WTC11 (cell line): ENCODE measurements around the gene KRT85. TPM values are rescaled to one million over a fixed set of nuclear protein-coding genes. Genes with fewer than 3 reads are reported as not detected.
A peak's percentile ranks its signal among the peaks of the same experiment; 100 is the strongest.

ENCODE experiments used
- ATAC-seq: fragments of 200-7000 bp; cut with Tn5 transposase; 2 replicates; pipeline ENCODE4 v1.10.0; 2021; ENCODE audit warnings: mild to moderate bottlenecking, moderate library complexity
- CTCF ChIA-PET: fragments of 300-600 bp; sonication (Branson Sonifier 250); formaldehyde crosslinking; loops from one replicate; lab custom pipeline; 2021; ENCODE audit warnings: antibody characterized with exemption; lab: Charles Lee
- POLR2A ChIA-PET: fragments of 350-600 bp; sonication (Branson Sonifier 250); formaldehyde crosslinking; loops from one replicate; lab custom pipeline; 2021; ENCODE audit warnings: antibody characterized with exemption; lab: Charles Lee
- DNase-seq: peaks from one replicate; pipeline ENCODE4 v3.0.0; 2021; ENCODE audit warnings: low spot score
- H3K27ac Mint-ChIP-seq: 2 replicates; pipeline ENCODE4 v1.8.0; 2021; ENCODE audit warnings: mixed read lengths
- H3K27me3 Mint-ChIP-seq: 2 replicates; pipeline ENCODE4 v1.8.0; 2021; ENCODE audit warnings: low read depth, mild to moderate bottlenecking, moderate library complexity, mixed read lengths
- H3K36me3 Mint-ChIP-seq: 2 replicates; pipeline ENCODE4 v1.8.0; 2021; ENCODE audit warnings: mixed read lengths
- H3K4me1 Mint-ChIP-seq: 2 replicates; pipeline ENCODE4 v1.8.0; 2022; ENCODE audit warnings: mixed read lengths
- H3K4me3 Mint-ChIP-seq: 2 replicates; pipeline ENCODE4 v1.8.0; 2021; ENCODE audit warnings: mild to moderate bottlenecking, moderate library complexity, mixed read lengths
- H3K9me3 Mint-ChIP-seq: 2 replicates; pipeline ENCODE4 v1.8.0; 2021; ENCODE audit warnings: mixed read lengths
- CREM ChIP-seq: sonication (generic); formaldehyde crosslinking; IDR thresholded peaks from 2 replicates; pipeline ENCODE4 v1.8.1; 2022; ENCODE audit warnings: mild to moderate bottlenecking, missing genetic modification reagents, moderate library complexity
- CTCF ChIP-seq: fragments of 200-600 bp; IDR thresholded peaks from 2 replicates; pipeline ENCODE4 v1.8.0; 2022; ENCODE audit warnings: antibody characterized with exemption
- ELF4 ChIP-seq: sonication (generic); formaldehyde crosslinking; IDR thresholded peaks from 2 replicates; pipeline ENCODE4 v1.8.1; 2022; ENCODE audit warnings: low read depth, mild to moderate bottlenecking, moderate library complexity, missing genetic modification reagents
- GRHL2 ChIP-seq: fragments of 250-450 bp; sonication (Bioruptor Pico); IDR thresholded peaks from 2 replicates; pipeline ENCODE4 v1.8.0; 2022; ENCODE audit warnings: mild to moderate bottlenecking, moderate library complexity; ENCODE audit not compliant: insufficient replicate concordance, severe bottlenecking
- HMGXB4 ChIP-seq: sonication (generic); formaldehyde crosslinking; IDR thresholded peaks from 2 replicates; pipeline ENCODE4 v1.8.1; 2023; ENCODE audit warnings: mild to moderate bottlenecking, moderate library complexity, missing genetic modification reagents
- KAT7 ChIP-seq: sonication (generic); formaldehyde crosslinking; IDR thresholded peaks from 2 replicates; pipeline ENCODE4 v1.8.1; 2023; ENCODE audit warnings: missing genetic modification reagents, mild to moderate bottlenecking, borderline replicate concordance
- MAX ChIP-seq: sonication (generic); formaldehyde crosslinking; IDR thresholded peaks from 2 replicates; pipeline ENCODE4 v1.8.0; 2022; ENCODE audit warnings: mild to moderate bottlenecking, missing genetic modification reagents
- MYBL2 ChIP-seq: sonication (generic); formaldehyde crosslinking; IDR thresholded peaks from 2 replicates; pipeline ENCODE4 v1.8.1; 2023; ENCODE audit warnings: mild to moderate bottlenecking, moderate library complexity, missing genetic modification reagents
- OVOL2 ChIP-seq: fragments of 250-450 bp; sonication (Bioruptor Pico); IDR thresholded peaks from 2 replicates; pipeline ENCODE4 v1.9.0; 2021; ENCODE audit warnings: mild to moderate bottlenecking, borderline replicate concordance
- PRRX2 ChIP-seq: fragments of 250-450 bp; sonication (Bioruptor Pico); IDR thresholded peaks from 2 replicates; pipeline ENCODE4 v1.8.0; 2021; ENCODE audit warnings: mild to moderate bottlenecking
- SMAD4 ChIP-seq: sonication (generic); formaldehyde crosslinking; IDR thresholded peaks from 2 replicates; pipeline ENCODE4 v1.8.0; 2022; ENCODE audit warnings: mild to moderate bottlenecking, missing genetic modification reagents
- ZBTB21 ChIP-seq: sonication (generic); formaldehyde crosslinking; IDR thresholded peaks from 2 replicates; pipeline ENCODE4 v1.8.1; 2023; ENCODE audit warnings: mild to moderate bottlenecking, missing genetic modification reagents, borderline replicate concordance
- ZNF232 ChIP-seq: sonication (generic); formaldehyde crosslinking; IDR thresholded peaks from 2 replicates; pipeline ENCODE4 v1.8.0; 2022; ENCODE audit warnings: mild to moderate bottlenecking, missing genetic modification reagents
- ZNF396 ChIP-seq: fragments of 250-450 bp; sonication (Bioruptor Pico); IDR thresholded peaks from 2 replicates; pipeline ENCODE4 v1.8.0; 2021; ENCODE audit warnings: mild to moderate bottlenecking, moderate library complexity, borderline replicate concordance
- ZNF512 ChIP-seq: sonication (generic); formaldehyde crosslinking; IDR thresholded peaks from 2 replicates; pipeline ENCODE4 v1.8.1; 2022; ENCODE audit warnings: missing genetic modification reagents, borderline replicate concordance
- ZSCAN18 ChIP-seq: fragments of 250-450 bp; sonication (Bioruptor Pico); IDR thresholded peaks from 2 replicates; pipeline ENCODE4 v2.1.2; 2022; ENCODE audit warnings: mild to moderate bottlenecking, moderate library complexity
- total RNA-seq: library from RNA; stranded (reverse); gene quantifications from 3 replicates; pipeline ENCODE4 v1.2.3, GENCODE V29; 2021

The KRT85 gene
- total RNA-seq, 1 experiment from 2014 or later: not detected

- no peak for TF ChIP-seq CTCF
- TF ChIP-seq ZNF396: no peak
- TF ChIP-seq OVOL2: no peak
- TF ChIP-seq ZSCAN18 (CRISPR knock-in tag): no peak
- no peak for TF ChIP-seq ZNF512
- TF ChIP-seq ELF4 (CRISPR knock-in tag): no peak
- no peak for TF ChIP-seq PRRX2 (CRISPR knock-in tag)
- no peak for TF ChIP-seq GRHL2 (CRISPR knock-in tag)
- TF ChIP-seq ZBTB21: no peak
- no peak for TF ChIP-seq KAT7
- no peak for TF ChIP-seq CREM (CRISPR knock-in tag)
- no peak for TF ChIP-seq ZNF232 (CRISPR knock-in tag)
- TF ChIP-seq, all 79 proteins: peak for 0
Observed at GRCh38 chr12:52398176-52398575, 30.9 kb upstream of the KRT85 start (continued).

- ChIA-PET CTCF (interaction anchor here (0.7 to 3.4 kb wide), 38 partner anchors 8 to 584 kb away, joined by 3 to 47 read pairs (median 10); partner anchors contain the start of genes KRT5, KRT71, KRT75 and KRT80), POLR2A (no interaction called here)
- no peak for ATAC-seq
- no peaks in the 10 kb centered on the region for H3K9me3 Mint-ChIP-seq
- peaks cover 4% of the 10 kb centered on the region; the same call in 1 of the 2 replicates for H3K27me3 Mint-ChIP-seq
- H3K36me3 Mint-ChIP-seq: no peaks in the 10 kb centered on the region
- H3K4me3 Mint-ChIP-seq: no peak overlapping the region
- no peaks in the 10 kb centered on the region for H3K4me1 Mint-ChIP-seq
- H3K27ac Mint-ChIP-seq: no peak overlapping the region
- DNase-seq: no peak
- TF ChIP-seq MYBL2 (CRISPR knock-in tag): no peak
- TF ChIP-seq MAX (CRISPR knock-in tag): 0 out of 2 replicates have a peak, but pooled peaks have one; percentile 9
Observed at GRCh38 chr12:52396656-52397055, 29.4 kb upstream of the KRT85 start.

- Mint-ChIP-seq H3K9me3 (no peaks in the 10 kb centered on the region), H3K4me1 (no peaks in the 10 kb centered on the region), H3K36me3 (no peaks in the 10 kb centered on the region), H3K27ac (no peak overlapping the region), H3K27me3 (peaks cover 4% of the 10 kb centered on the region; the same call in 1 of the 2 replicates), H3K4me3 (no peak overlapping the region)
- CTCF ChIA-PET: interaction anchor here (0.6 to 3.4 kb wide), 101 partner anchors 9 to 658 kb away, joined by 3 to 47 read pairs (median 5); partner anchors contain the start of genes KRT5, KRT6A, KRT71 and KRT75
- peak; percentile 26; the same call in 1 of the 2 replicates for TF ChIP-seq PRRX2 (CRISPR knock-in tag)
- TF ChIP-seq HMGXB4: 0 out of 2 replicates have a peak, but pooled peaks have one; percentile 32
- TF ChIP-seq SMAD4 (CRISPR knock-in tag): no peak
- peak; percentile 79 for TF ChIP-seq CTCF
- DNase-seq (peak; percentile 93), ATAC-seq (peak; percentile 99)
- POLR2A ChIA-PET: interaction anchor here (0.6 kb wide), 1 partner anchor 247 kb away, joined by 4 read pairs; no protein-coding TSS in a partner anchor
Observed at GRCh38 chr12:52395761-52396434, 28.6 kb upstream of the KRT85 start.
